PC-3 (cell line): ENCODE measurements around the gene MALRD1. TPM values are rescaled to one million over a fixed set of nuclear protein-coding genes. Genes with fewer than 3 reads are reported as not detected.

Experiments used
- ATAC-seq: fragments of 200-7000 bp; cut with Tn5 transposase; 2 replicates; pipeline ENCODE4 v1.9.1; 2020; ENCODE audit warnings: mild to moderate bottlenecking, moderate library complexity
- BruUV-seq: library from RNA; stranded (reverse); fragments of 400-500 nt; replicated peaks from 2 replicates; lab custom pipeline; 2021; lab: Mats Ljungman, UMichigan
- CTCF ChIA-PET: fragments of 300-600 bp; sonication (Branson Sonifier 250); formaldehyde crosslinking; loops from one replicate; lab custom pipeline; 2022; ENCODE audit warnings: antibody characterized with exemption; lab: Charles Lee
- POLR2A ChIA-PET: fragments of 300-600 bp; sonication (Branson Sonifier 250); formaldehyde crosslinking; loops from one replicate; lab custom pipeline; 2022; ENCODE audit warnings: antibody characterized with exemption; ENCODE audit not compliant: unreplicated experiment; lab: Charles Lee
- DNase-seq: peaks from one replicate; pipeline ENCODE4 v3.0.0-alpha.2; 2015
- H2AFZ ChIP-seq: fragments of 300-600 bp; sonication (generic); 2 replicates; pipeline ENCODE4 v1.6.0; 2016; ENCODE audit warnings: antibody characterized with exemption, low read length
- H3F3A ChIP-seq: fragments of 300-600 bp; sonication (generic); one replicate; pipeline ENCODE4 v1.6.0; 2017; ENCODE audit warnings: antibody characterized with exemption, low read length, control low read depth, mild to moderate bottlenecking; ENCODE audit not compliant: unreplicated experiment
- H3K27ac ChIP-seq: fragments of 300-600 bp; sonication (generic); 2 replicates; pipeline ENCODE4 v1.5.1; 2016; ENCODE audit warnings: mild to moderate bottlenecking, low read length
- H3K27me3 ChIP-seq: fragments of 300-600 bp; sonication (generic); 2 replicates; pipeline ENCODE4 v1.6.1; 2016; ENCODE audit warnings: low read length, mixed read lengths
- H3K36me3 ChIP-seq: fragments of 300-600 bp; sonication (generic); 2 replicates; pipeline ENCODE4 v1.6.1; 2016; ENCODE audit warnings: low read depth, mixed run types, low read length, mixed read lengths
- H3K4me1 ChIP-seq: fragments of 300-600 bp; sonication (generic); 2 replicates; pipeline ENCODE4 v1.5.1; 2016; ENCODE audit warnings: low read length; ENCODE audit not compliant: insufficient read depth
- H3K4me2 ChIP-seq: fragments of 300-600 bp; sonication (generic); 2 replicates; pipeline ENCODE4 v1.6.0; 2016; ENCODE audit warnings: low read length
- H3K4me3 ChIP-seq: fragments of 300-600 bp; sonication (generic); 2 replicates; pipeline ENCODE4 v1.5.1; 2016; ENCODE audit warnings: mild to moderate bottlenecking, low read length, mixed read lengths
- H3K79me2 ChIP-seq: fragments of 300-600 bp; sonication (generic); 2 replicates; pipeline ENCODE4 v1.6.1; 2017; ENCODE audit warnings: low read length, mixed read lengths
- H3K9ac ChIP-seq: fragments of 300-600 bp; sonication (generic); 2 replicates; pipeline ENCODE4 v1.6.0; 2016; ENCODE audit warnings: mild to moderate bottlenecking, low read length
- H3K9me2 ChIP-seq: fragments of 300-600 bp; sonication (generic); replicated peaks from 2 replicates; pipeline ENCODE4 v1.6.1; 2016; ENCODE audit warnings: mixed run types, low read length, mixed read lengths
- H3K9me3 ChIP-seq: fragments of 300-600 bp; sonication (generic); 2 replicates; pipeline ENCODE4 v1.6.1; 2016; ENCODE audit warnings: low read length, mixed read lengths
- H4K20me1 ChIP-seq: fragments of 300-600 bp; sonication (generic); 2 replicates; pipeline ENCODE4 v1.6.1; 2016; ENCODE audit warnings: low read length, mixed read lengths
- CTCF ChIP-seq: fragments of 300-600 bp; sonication (generic); conservative IDR thresholded peaks from 2 replicates; pipeline ENCODE4 v1.5.1; 2017; ENCODE audit warnings: antibody characterized with exemption, low read depth, mild to moderate bottlenecking, low read length
- EZH2 ChIP-seq: fragments of 300-600 bp; sonication (generic); IDR thresholded peaks from one replicate; pipeline ENCODE4 v1.6.1; 2017; ENCODE audit warnings: antibody characterized with exemption, mild to moderate bottlenecking, low read length; ENCODE audit not compliant: unreplicated experiment
- EZH2phosphoT487 ChIP-seq: fragments of 300-600 bp; sonication (generic); IDR thresholded peaks from 2 replicates; pipeline ENCODE4 v1.6.1; 2018; ENCODE audit warnings: mild to moderate bottlenecking, antibody characterized with exemption, low read length, borderline replicate concordance
- intact Hi-C: fragments of 100-400 bp; cut with micrococcal nuclease; formaldehyde crosslinking; loops from 2 replicates; pipeline ENCODE4 v1.9.0; 2023
- total RNA-seq: library from RNA; depleted of rRNA; stranded (reverse); fragments of >200 nt; gene quantifications from 2 replicates; pipeline ENCODE4 v1.2.3, GENCODE V29; 2014

MALRD1 gene
- total RNA-seq, 1 experiment from 2014 or later, result not detected

GRCh38 chr10:19724287-19724686 is 675.7 kb downstream of the MALRD1 start:
- CTCF ChIA-PET, result no interaction called here
- intact Hi-C loops, result no loop called here

GRCh38 chr10:19728376-19728775 is 679.8 kb downstream of the MALRD1 start:
- no peak for DNase-seq
- TF ChIP-seq EZH2phosphoT487 (no peak), CTCF (no peak), EZH2 (no peak)
- CTCF ChIA-PET, result no interaction called here

More at GRCh38 chr10:19724287-19724686, 675.7 kb downstream of the MALRD1 start:
- Histone ChIP-seq H2AFZ (no peak overlapping the region), H3K9me2 (no peaks in the 10 kb centered on the region), H4K20me1 (no peaks in the 10 kb centered on the region), H3K36me3 (no peaks in the 10 kb centered on the region), H3K4me1 (no peaks in the 10 kb centered on the region), H3F3A (no peaks in the 10 kb centered on the region), H3K4me3 (no peak overlapping the region), H3K4me2 (no peak overlapping the region), H3K79me2 (no peaks in the 10 kb centered on the region), H3K9me3 (no peaks in the 10 kb centered on the region), H3K27me3 (no peaks in the 10 kb centered on the region), H3K27ac (no peak overlapping the region), H3K9ac (no peak overlapping the region)
- ATAC-seq (no peak), DNase-seq (no peak)
- TF ChIP-seq EZH2 (no peak), EZH2phosphoT487 (no peak), CTCF (no peak)
- POLR2A ChIA-PET, result no interaction called here
- no TSS peak for BruUV-seq

GRCh38 chr10:19728964-19729363 is 680.4 kb downstream of the MALRD1 start:
- Histone ChIP-seq H3K9me3 (no peaks in the 10 kb centered on the region), H3K4me2 (no peak overlapping the region), H4K20me1 (no peaks in the 10 kb centered on the region), H3K9ac (no peak overlapping the region), H3K36me3 (no peaks in the 10 kb centered on the region), H3K4me1 (no peaks in the 10 kb centered on the region), H2AFZ (no peak overlapping the region), H3F3A (no peaks in the 10 kb centered on the region), H3K4me3 (no peak overlapping the region), H3K27me3 (no peaks in the 10 kb centered on the region), H3K79me2 (no peaks in the 10 kb centered on the region), H3K27ac (no peak overlapping the region), H3K9me2 (no peaks in the 10 kb centered on the region)
- BruUV-seq, result no TSS peak
- no peak for DNase-seq
- CTCF ChIA-PET, result no interaction called here
- no peak for ATAC-seq
- TF ChIP-seq EZH2, result no peak
- no peak for TF ChIP-seq CTCF
- POLR2A ChIA-PET, result no interaction called here
- intact Hi-C loops, result no loop called here

More at GRCh38 chr10:19728376-19728775, 679.8 kb downstream of the MALRD1 start:
- Histone ChIP-seq H3K27me3 (no peaks in the 10 kb centered on the region), H3K4me1 (no peaks in the 10 kb centered on the region), H3K9me3 (no peaks in the 10 kb centered on the region), H3K79me2 (no peaks in the 10 kb centered on the region), H3K27ac (no peak overlapping the region), H3K9ac (no peak overlapping the region), H3F3A (no peaks in the 10 kb centered on the region), H2AFZ (no peak overlapping the region), H3K36me3 (no peaks in the 10 kb centered on the region), H3K4me3 (no peak overlapping the region), H3K9me2 (no peaks in the 10 kb centered on the region), H3K4me2 (no peak overlapping the region), H4K20me1 (no peaks in the 10 kb centered on the region)
- POLR2A ChIA-PET, result no interaction called here
- BruUV-seq, result no TSS peak
- intact Hi-C loops, result no loop called here
- no peak for ATAC-seq
